HG03571 (cell line): ENCODE data around the gene SNX7.
A peak's percentile ranks its signal among the peaks of the same experiment; 100 is the strongest.

ENCODE experiments used
- ATAC-seq: cut with Tn5 transposase; IDR thresholded peaks from one replicate; pipeline ENCODE4 v1.9.1; 2021; ENCODE audit not compliant: unreplicated experiment

The SNX7 gene

GRCh38 chr1:98661544-98662355, at the start of gene SNX7:
SNX7 (plus strand) TSS chr1:98661721; CDS start chr1:98661732, 11 bp downstream.
- ATAC-seq = peak; percentile 54

GRCh38 chr1:98637316-98637715, 24.2 kb upstream of the SNX7 start:
- ATAC-seq = no peak

GRCh38 chr1:98638185-98638584, 23.3 kb upstream of the SNX7 start:
- no peak for ATAC-seq

- ATAC-seq = no peak
These were observed 17.0 kb upstream of the SNX7 start for GRCh38 chr1:98644510-98644909.

GRCh38 chr1:98651116-98651632, 10.3 kb upstream of the SNX7 start:
- ATAC-seq = no peak

GRCh38 chr1:98653123-98653522, 8.4 kb upstream of the SNX7 start:
- no peak for ATAC-seq

- no peak for ATAC-seq
These were observed 1.6 kb upstream of the SNX7 start for GRCh38 chr1:98659879-98660278.

GRCh38 chr1:98660940-98661543, 479 bp upstream of the SNX7 start:
- no peak for ATAC-seq

GRCh38 chr1:98662356-98662670, 792 bp downstream of the SNX7 start:
- no peak for ATAC-seq

- ATAC-seq = no peak
These were observed 7.2 kb downstream of the SNX7 start for GRCh38 chr1:98668733-98669132.

GRCh38 chr1:98669355-98670296, 8.1 kb downstream of the SNX7 start:
- ATAC-seq = no peak

GRCh38 chr1:98672189-98672588, 10.7 kb downstream of the SNX7 start:
- no peak for ATAC-seq

- ATAC-seq = no peak
These were observed 12.7 kb downstream of the SNX7 start for GRCh38 chr1:98674075-98674781.

- no peak for ATAC-seq
These were observed 13.8 kb downstream of the SNX7 start for GRCh38 chr1:98675282-98675681.

- ATAC-seq = no peak
These were observed 15.8 kb downstream of the SNX7 start for GRCh38 chr1:98677288-98677687.

- no peak for ATAC-seq
These were observed 20.3 kb downstream of the SNX7 start for GRCh38 chr1:98681812-98682211.

GRCh38 chr1:98688110-98688739, 26.7 kb downstream of the SNX7 start:
- ATAC-seq = no peak

- ATAC-seq = no peak
These were observed 29.1 kb downstream of the SNX7 start for GRCh38 chr1:98690576-98690975.

GRCh38 chr1:98692482-98692881, 31.0 kb downstream of the SNX7 start:
- no peak for ATAC-seq

GRCh38 chr1:98693385-98693784, 31.9 kb downstream of the SNX7 start:
- ATAC-seq = no peak
